WTC11 (cell line): ENCODE measurements around the gene SEMA4F. TPM values are rescaled to one million over a fixed set of nuclear protein-coding genes. Genes with fewer than 3 reads are reported as not detected.

ENCODE experiments used
- ATAC-seq: fragments of 200-7000 bp; cut with Tn5 transposase; 2 replicates; pipeline ENCODE4 v1.10.0; 2021; ENCODE audit warnings: mild to moderate bottlenecking, moderate library complexity
- CTCF ChIA-PET: fragments of 300-600 bp; sonication (Branson Sonifier 250); formaldehyde crosslinking; loops from one replicate; lab custom pipeline; 2021; ENCODE audit warnings: antibody characterized with exemption; lab: Charles Lee
- POLR2A ChIA-PET: fragments of 350-600 bp; sonication (Branson Sonifier 250); formaldehyde crosslinking; loops from one replicate; lab custom pipeline; 2021; ENCODE audit warnings: antibody characterized with exemption; lab: Charles Lee
- DNase-seq: peaks from one replicate; pipeline ENCODE4 v3.0.0; 2021; ENCODE audit warnings: low spot score
- H3K27ac Mint-ChIP-seq: 2 replicates; pipeline ENCODE4 v1.8.0; 2021; ENCODE audit warnings: mixed read lengths
- H3K27me3 Mint-ChIP-seq: 2 replicates; pipeline ENCODE4 v1.8.0; 2021; ENCODE audit warnings: low read depth, mild to moderate bottlenecking, moderate library complexity, mixed read lengths
- H3K36me3 Mint-ChIP-seq: 2 replicates; pipeline ENCODE4 v1.8.0; 2021; ENCODE audit warnings: mixed read lengths
- H3K4me1 Mint-ChIP-seq: 2 replicates; pipeline ENCODE4 v1.8.0; 2022; ENCODE audit warnings: mixed read lengths
- H3K4me3 Mint-ChIP-seq: 2 replicates; pipeline ENCODE4 v1.8.0; 2021; ENCODE audit warnings: mild to moderate bottlenecking, moderate library complexity, mixed read lengths
- H3K9me3 Mint-ChIP-seq: 2 replicates; pipeline ENCODE4 v1.8.0; 2021; ENCODE audit warnings: mixed read lengths
- AR ChIP-seq: fragments of 250-450 bp; sonication (Bioruptor Pico); IDR thresholded peaks from 2 replicates; pipeline ENCODE4 v1.9.0; 2021; ENCODE audit warnings: mild to moderate bottlenecking
- CBFB ChIP-seq: sonication (generic); formaldehyde crosslinking; IDR thresholded peaks from 2 replicates; pipeline ENCODE4 v1.8.1; 2022; ENCODE audit warnings: mild to moderate bottlenecking, low read depth, missing genetic modification reagents
- E2F5 ChIP-seq: sonication (generic); formaldehyde crosslinking; IDR thresholded peaks from 2 replicates; pipeline ENCODE4 v1.8.1; 2022; ENCODE audit warnings: mild to moderate bottlenecking, moderate library complexity, missing genetic modification reagents
- GRHL2 ChIP-seq: fragments of 250-450 bp; sonication (Bioruptor Pico); IDR thresholded peaks from 2 replicates; pipeline ENCODE4 v1.8.0; 2022; ENCODE audit warnings: mild to moderate bottlenecking, moderate library complexity; ENCODE audit not compliant: insufficient replicate concordance, severe bottlenecking
- HMGXB4 ChIP-seq: sonication (generic); formaldehyde crosslinking; IDR thresholded peaks from 2 replicates; pipeline ENCODE4 v1.8.1; 2023; ENCODE audit warnings: mild to moderate bottlenecking, moderate library complexity, missing genetic modification reagents
- IRF1 ChIP-seq: sonication (generic); formaldehyde crosslinking; IDR thresholded peaks from 2 replicates; pipeline ENCODE4 v1.8.0; 2023; ENCODE audit warnings: missing genetic modification reagents
- MXD4 ChIP-seq: fragments of 250-450 bp; sonication (Bioruptor Pico); IDR thresholded peaks from 2 replicates; pipeline ENCODE4 v1.8.0; 2021; ENCODE audit warnings: mild to moderate bottlenecking, moderate library complexity, borderline replicate concordance
- NFYB ChIP-seq: sonication (generic); formaldehyde crosslinking; conservative IDR thresholded peaks from 2 replicates; pipeline ENCODE4 v1.8.0; 2022; ENCODE audit warnings: low read depth, missing genetic modification reagents
- SMAD3 ChIP-seq: sonication (generic); formaldehyde crosslinking; IDR thresholded peaks from 2 replicates; pipeline ENCODE4 v1.8.0; 2022; ENCODE audit warnings: missing genetic modification reagents, mild to moderate bottlenecking, borderline replicate concordance
- TCF7 ChIP-seq: sonication (generic); formaldehyde crosslinking; IDR thresholded peaks from 2 replicates; pipeline ENCODE4 v1.8.0; 2022; ENCODE audit warnings: mild to moderate bottlenecking, low read depth, missing genetic modification reagents, moderate library complexity
- TEAD1 ChIP-seq: sonication (generic); formaldehyde crosslinking; IDR thresholded peaks from 2 replicates; pipeline ENCODE4 v1.8.0; 2022; ENCODE audit warnings: mild to moderate bottlenecking, missing genetic modification reagents
- TEAD4 ChIP-seq: sonication (generic); formaldehyde crosslinking; IDR thresholded peaks from 2 replicates; pipeline ENCODE4 v1.8.0; 2022; ENCODE audit warnings: mild to moderate bottlenecking, missing genetic modification reagents
- ZBTB21 ChIP-seq: sonication (generic); formaldehyde crosslinking; IDR thresholded peaks from 2 replicates; pipeline ENCODE4 v1.8.1; 2023; ENCODE audit warnings: mild to moderate bottlenecking, missing genetic modification reagents, borderline replicate concordance
- ZNF219 ChIP-seq: sonication (generic); formaldehyde crosslinking; IDR thresholded peaks from 2 replicates; pipeline ENCODE4 v1.8.0; 2023; ENCODE audit warnings: missing genetic modification reagents, mild to moderate bottlenecking, borderline replicate concordance
- ZNF232 ChIP-seq: sonication (generic); formaldehyde crosslinking; IDR thresholded peaks from 2 replicates; pipeline ENCODE4 v1.8.0; 2022; ENCODE audit warnings: mild to moderate bottlenecking, missing genetic modification reagents
- ZNF396 ChIP-seq: fragments of 250-450 bp; sonication (Bioruptor Pico); IDR thresholded peaks from 2 replicates; pipeline ENCODE4 v1.8.0; 2021; ENCODE audit warnings: mild to moderate bottlenecking, moderate library complexity, borderline replicate concordance
- ZNF423 ChIP-seq: fragments of 250-450 bp; sonication (Bioruptor Pico); IDR thresholded peaks from 2 replicates; pipeline ENCODE4 v2.1.2; 2022; ENCODE audit warnings: mild to moderate bottlenecking, moderate library complexity
- ZNF425 ChIP-seq: fragments of 250-450 bp; sonication (Bioruptor Pico); conservative IDR thresholded peaks from 2 replicates; pipeline ENCODE4 v1.9.0; 2021; ENCODE audit warnings: mild to moderate bottlenecking
- ZNF512 ChIP-seq: sonication (generic); formaldehyde crosslinking; IDR thresholded peaks from 2 replicates; pipeline ENCODE4 v1.8.1; 2022; ENCODE audit warnings: missing genetic modification reagents, borderline replicate concordance
- total RNA-seq: library from RNA; stranded (reverse); gene quantifications from 3 replicates; pipeline ENCODE4 v1.2.3, GENCODE V29; 2021
- TF ChIP-seq, protein P1 (sequence below): sonication (generic); formaldehyde crosslinking; IDR thresholded peaks from 2 replicates; pipeline ENCODE4 v1.8.1; 2022; ENCODE audit warnings: low read depth, mild to moderate bottlenecking, moderate library complexity, missing genetic modification reagents, borderline replicate concordance
- TF ChIP-seq, protein P2 (sequence below): sonication (generic); formaldehyde crosslinking; IDR thresholded peaks from 2 replicates; pipeline ENCODE4 v1.8.0; 2022; ENCODE audit warnings: mild to moderate bottlenecking, missing genetic modification reagents

SEMA4F gene
- total RNA-seq, 1 experiment from 2014 or later = 5.7 TPM

DNA sequence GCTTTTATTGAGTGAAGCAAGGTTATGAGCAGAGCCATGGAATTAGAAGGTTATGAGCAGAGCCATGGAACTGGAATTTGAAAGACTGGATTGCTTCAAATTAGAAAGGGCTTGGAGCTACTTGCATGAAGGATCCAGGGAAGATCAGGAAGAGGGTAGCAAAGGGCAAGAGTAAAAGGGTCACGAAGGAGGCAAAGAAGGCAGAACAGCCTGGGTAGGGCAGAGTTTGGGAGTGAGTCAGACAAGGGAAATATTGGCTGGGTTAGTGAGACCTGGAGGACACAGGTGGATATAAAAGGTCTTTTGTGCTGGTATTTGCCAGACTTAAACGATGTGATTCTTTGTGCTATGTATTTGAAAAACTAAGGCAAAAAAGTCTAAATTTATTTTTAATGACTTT, 65.0 kb downstream of the SEMA4F start (continued):
- no peak for TF ChIP-seq AR
- no peak for TF ChIP-seq TCF7
- TF ChIP-seq, protein P1, sequence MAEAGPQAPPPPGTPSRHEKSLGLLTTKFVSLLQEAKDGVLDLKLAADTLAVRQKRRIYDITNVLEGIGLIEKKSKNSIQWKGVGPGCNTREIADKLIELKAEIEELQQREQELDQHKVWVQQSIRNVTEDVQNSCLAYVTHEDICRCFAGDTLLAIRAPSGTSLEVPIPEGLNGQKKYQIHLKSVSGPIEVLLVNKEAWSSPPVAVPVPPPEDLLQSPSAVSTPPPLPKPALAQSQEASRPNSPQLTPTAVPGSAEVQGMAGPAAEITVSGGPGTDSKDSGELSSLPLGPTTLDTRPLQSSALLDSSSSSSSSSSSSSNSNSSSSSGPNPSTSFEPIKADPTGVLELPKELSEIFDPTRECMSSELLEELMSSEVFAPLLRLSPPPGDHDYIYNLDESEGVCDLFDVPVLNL (CRISPR knock-in tag) = no peak
- TF ChIP-seq, protein P2, sequence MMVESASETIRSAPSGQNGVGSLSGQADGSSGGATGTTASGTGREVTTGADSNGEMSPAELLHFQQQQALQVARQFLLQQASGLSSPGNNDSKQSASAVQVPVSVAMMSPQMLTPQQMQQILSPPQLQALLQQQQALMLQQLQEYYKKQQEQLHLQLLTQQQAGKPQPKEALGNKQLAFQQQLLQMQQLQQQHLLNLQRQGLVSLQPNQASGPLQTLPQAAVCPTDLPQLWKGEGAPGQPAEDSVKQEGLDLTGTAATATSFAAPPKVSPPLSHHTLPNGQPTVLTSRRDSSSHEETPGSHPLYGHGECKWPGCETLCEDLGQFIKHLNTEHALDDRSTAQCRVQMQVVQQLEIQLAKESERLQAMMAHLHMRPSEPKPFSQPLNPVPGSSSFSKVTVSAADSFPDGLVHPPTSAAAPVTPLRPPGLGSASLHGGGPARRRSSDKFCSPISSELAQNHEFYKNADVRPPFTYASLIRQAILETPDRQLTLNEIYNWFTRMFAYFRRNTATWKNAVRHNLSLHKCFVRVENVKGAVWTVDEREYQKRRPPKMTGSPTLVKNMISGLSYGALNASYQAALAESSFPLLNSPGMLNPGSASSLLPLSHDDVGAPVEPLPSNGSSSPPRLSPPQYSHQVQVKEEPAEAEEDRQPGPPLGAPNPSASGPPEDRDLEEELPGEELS = no peak
- TF ChIP-seq ZNF232 (CRISPR knock-in tag) = no peak
- TF ChIP-seq CBFB = no peak
- no peak for TF ChIP-seq GRHL2 (CRISPR knock-in tag)

- POLR2A ChIA-PET = no interaction called here
- H3K27me3 Mint-ChIP-seq = no peaks in the 10 kb centered on the region
- no peaks in the 10 kb centered on the region for H3K36me3 Mint-ChIP-seq
- DNase-seq (no peak), ATAC-seq (no peak)
- no peaks in the 10 kb centered on the region for H3K9me3 Mint-ChIP-seq
- no peak overlapping the region for H3K27ac Mint-ChIP-seq
- H3K4me3 Mint-ChIP-seq = no peak overlapping the region
- CTCF ChIA-PET = interaction anchor here (0.6 kb wide), 1 partner anchor 128 kb away, joined by 3 read pairs; no protein-coding TSS in a partner anchor
- no peaks in the 10 kb centered on the region for H3K4me1 Mint-ChIP-seq
- TF ChIP-seq ZNF423 (no peak), TEAD1 (CRISPR knock-in tag) (no peak), E2F5 (CRISPR knock-in tag) (no peak), TEAD4 (CRISPR knock-in tag) (no peak), ZNF425 (no peak), NFYB (CRISPR knock-in tag) (no peak), ZBTB21 (CRISPR knock-in tag) (no peak), MXD4 (CRISPR knock-in tag) (no peak), ZNF219 (CRISPR knock-in tag) (no peak), IRF1 (CRISPR knock-in tag) (no peak), SMAD3 (no peak), ZNF396 (no peak), CBFB (no peak), ZNF512 (CRISPR knock-in tag) (no peak), HMGXB4 (CRISPR knock-in tag) (no peak)
- TF ChIP-seq, protein P2 = no peak
These were observed 67.3 kb downstream of the SEMA4F start for GRCh38 chr2:74721316-74721715.
